ENCODE measurements around the gene MAP2K3. TPM values are rescaled to one million over a fixed set of nuclear protein-coding genes. Genes with fewer than 3 reads are reported as not detected.

The MAP2K3 gene
- polyA plus RNA-seq, 1 donor (not counting 4 experiments of a cell fraction or from before 2014, with no cell fraction given) = 22.4 TPM

DNA sequence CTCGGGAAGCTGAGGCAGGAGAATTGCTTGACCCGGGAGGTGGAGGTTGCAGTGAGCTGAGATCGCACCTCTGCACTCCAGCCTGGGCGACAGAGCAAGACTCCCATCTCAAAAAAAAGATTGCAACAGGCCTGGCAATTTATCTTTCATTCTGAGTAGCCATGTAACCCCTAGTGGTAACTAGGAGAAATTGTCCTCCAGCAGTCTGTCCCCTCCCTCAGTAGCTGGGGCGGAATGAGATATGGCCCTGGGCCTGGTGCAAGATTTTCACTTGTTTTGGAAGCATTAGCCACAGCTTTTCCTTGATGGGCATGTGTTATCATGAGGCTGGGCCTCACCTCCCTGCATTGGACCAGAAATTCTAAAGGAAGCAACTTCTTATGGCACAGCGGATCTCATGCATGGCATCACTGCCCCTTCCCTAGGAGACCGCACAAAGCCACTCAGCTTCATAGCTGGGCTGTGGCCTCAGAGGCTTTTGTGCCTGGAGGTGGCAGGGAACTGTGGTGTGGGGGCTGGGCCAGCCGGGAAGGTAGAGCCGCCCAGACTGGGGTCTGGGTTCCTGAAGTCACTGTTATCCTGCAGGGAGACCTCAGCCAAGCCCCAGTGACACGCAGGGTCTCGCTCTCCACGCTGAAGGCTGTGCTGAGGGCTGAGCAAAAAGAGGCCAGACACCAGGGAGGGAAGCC is 44.7 kb upstream of the MAP2K3 start:
- no peak overlapping the region for H3K4me3 ChIP-seq (ENCODE audit: control insufficient read depth in 2 of 3, extremely low read depth in 1 of 3, insufficient read depth in 2 of 3, low read depth in 1 of 3, low read length in 3 of 3)
- no peaks in the 10 kb centered on the region for H3K9me1 ChIP-seq (ENCODE audit: control insufficient read depth, extremely low read depth, insufficient read depth, low read length)
- no peaks in the 10 kb centered on the region for H3K36me3 ChIP-seq (ENCODE audit: control insufficient read depth in 2 of 2, extremely low read depth in 1 of 2, insufficient read depth in 2 of 2, low read length in 2 of 2)
- no peaks in the 10 kb centered on the region for H3K9me3 ChIP-seq (ENCODE audit: control insufficient read depth, low read depth, low read length)
- no peaks in the 10 kb centered on the region for H3K27me3 ChIP-seq (ENCODE audit: control insufficient read depth, extremely low read depth, insufficient read depth, low read length)
- no peak overlapping the region for H2AFZ ChIP-seq (ENCODE audit: control insufficient read depth, low read length)
- H3K4me1 ChIP-seq (ENCODE audit: control insufficient read depth, extremely low read depth, insufficient read depth, low read length) = no peaks in the 10 kb centered on the region
- no peak for FAIRE-seq
- no peak for DNase-seq (ENCODE audit: low read depth, low spot score)
- dilution Hi-C loops (cut with MboI; ENCODE audit: extremely low pct_ligation_motif_present, low sequenced_read_pairs) = no loop called here
- no peak for TF ChIP-seq EZH2 (IDR thresholded peaks at IDR 0.05; ENCODE audit: low read length)
- TF ChIP-seq, protein P1, sequence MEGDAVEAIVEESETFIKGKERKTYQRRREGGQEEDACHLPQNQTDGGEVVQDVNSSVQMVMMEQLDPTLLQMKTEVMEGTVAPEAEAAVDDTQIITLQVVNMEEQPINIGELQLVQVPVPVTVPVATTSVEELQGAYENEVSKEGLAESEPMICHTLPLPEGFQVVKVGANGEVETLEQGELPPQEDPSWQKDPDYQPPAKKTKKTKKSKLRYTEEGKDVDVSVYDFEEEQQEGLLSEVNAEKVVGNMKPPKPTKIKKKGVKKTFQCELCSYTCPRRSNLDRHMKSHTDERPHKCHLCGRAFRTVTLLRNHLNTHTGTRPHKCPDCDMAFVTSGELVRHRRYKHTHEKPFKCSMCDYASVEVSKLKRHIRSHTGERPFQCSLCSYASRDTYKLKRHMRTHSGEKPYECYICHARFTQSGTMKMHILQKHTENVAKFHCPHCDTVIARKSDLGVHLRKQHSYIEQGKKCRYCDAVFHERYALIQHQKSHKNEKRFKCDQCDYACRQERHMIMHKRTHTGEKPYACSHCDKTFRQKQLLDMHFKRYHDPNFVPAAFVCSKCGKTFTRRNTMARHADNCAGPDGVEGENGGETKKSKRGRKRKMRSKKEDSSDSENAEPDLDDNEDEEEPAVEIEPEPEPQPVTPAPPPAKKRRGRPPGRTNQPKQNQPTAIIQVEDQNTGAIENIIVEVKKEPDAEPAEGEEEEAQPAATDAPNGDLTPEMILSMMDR (optimal IDR thresholded peaks at IDR 0.05 in 1 of 3, IDR thresholded peaks at IDR 0.05 in 1 of 3, conservative IDR thresholded peaks at IDR 0.05 in 1 of 3; ENCODE audit: extremely low read depth in 1 of 3, insufficient read depth in 2 of 3, low read length in 3 of 3) = peak; percentile 28 to 49 (median 44)
- H3K4me2 ChIP-seq (ENCODE audit: control insufficient read depth, extremely low read depth, insufficient read depth, low read depth, low read length) = no peak overlapping the region
- no peaks in the 10 kb centered on the region for H4K20me1 ChIP-seq (ENCODE audit: control insufficient read depth, extremely low read depth, insufficient read depth, low read length)
- no peak overlapping the region for H3K9ac ChIP-seq (ENCODE audit: control insufficient read depth, extremely low read depth, insufficient read depth, low read length)
- no peak overlapping the region for H3K27ac ChIP-seq (ENCODE audit: control insufficient read depth, insufficient read depth, low read length)
- H3K79me2 ChIP-seq (ENCODE audit: control insufficient read depth, insufficient read depth, low read length) = no peaks in the 10 kb centered on the region

- Histone ChIP-seq H4K20me1 (ENCODE audit: control insufficient read depth, extremely low read depth, insufficient read depth, low read length) (no peaks in the 10 kb centered on the region), H3K27me3 (ENCODE audit: control insufficient read depth, extremely low read depth, insufficient read depth, low read length) (no peaks in the 10 kb centered on the region), H3K9me1 (ENCODE audit: control insufficient read depth, extremely low read depth, insufficient read depth, low read length) (no peaks in the 10 kb centered on the region), H3K4me3 (ENCODE audit: control insufficient read depth in 2 of 3, extremely low read depth in 1 of 3, insufficient read depth in 2 of 3, low read depth in 1 of 3, low read length in 3 of 3) (no peak overlapping the region), H2AFZ (ENCODE audit: control insufficient read depth, low read length) (no peak overlapping the region), H3K4me2 (ENCODE audit: control insufficient read depth, extremely low read depth, insufficient read depth, low read depth, low read length) (no peak overlapping the region), H3K36me3 (ENCODE audit: control insufficient read depth in 2 of 2, extremely low read depth in 1 of 2, insufficient read depth in 2 of 2, low read length in 2 of 2) (no peaks in the 10 kb centered on the region), H3K4me1 (ENCODE audit: control insufficient read depth, extremely low read depth, insufficient read depth, low read length) (no peaks in the 10 kb centered on the region), H3K79me2 (ENCODE audit: control insufficient read depth, insufficient read depth, low read length) (no peaks in the 10 kb centered on the region), H3K27ac (ENCODE audit: control insufficient read depth, insufficient read depth, low read length) (no peak overlapping the region), H3K9me3 (ENCODE audit: control insufficient read depth, low read depth, low read length) (no peaks in the 10 kb centered on the region), H3K9ac (ENCODE audit: control insufficient read depth, extremely low read depth, insufficient read depth, low read length) (no peak overlapping the region)
- no peak for DNase-seq (ENCODE audit: low read depth, low spot score)
- dilution Hi-C loops (cut with MboI; ENCODE audit: extremely low pct_ligation_motif_present, low sequenced_read_pairs) = no loop called here
- FAIRE-seq = no peak
- no peak for TF ChIP-seq EZH2 (IDR thresholded peaks at IDR 0.05; ENCODE audit: low read length)
- TF ChIP-seq, protein P1 (optimal IDR thresholded peaks at IDR 0.05 in 1 of 3, IDR thresholded peaks at IDR 0.05 in 1 of 3, conservative IDR thresholded peaks at IDR 0.05 in 1 of 3; ENCODE audit: extremely low read depth in 1 of 3, insufficient read depth in 2 of 3, low read length in 3 of 3) = no peak
These were observed 44.0 kb upstream of the MAP2K3 start for GRCh38 chr17:21240369-21241055.
